Panc1 (cell line): ENCODE results near the gene SH3TC1.

ENCODE experiments used
- CTCF ChIP-seq: fragments of 450-650 bp; IDR thresholded peaks from 2 replicates; pipeline ENCODE4 v1.5.1; 2017; ENCODE audit warnings: mild to moderate bottlenecking
- POLR2AphosphoS5 ChIP-seq: IDR thresholded peaks from 2 replicates; pipeline ENCODE4 v1.6.1; 2012; ENCODE audit warnings: mild to moderate bottlenecking, low read depth, low read length, moderate library complexity
- SIN3A ChIP-seq: IDR thresholded peaks from 2 replicates; pipeline ENCODE4 v1.6.1; 2012; ENCODE audit warnings: low read depth, mild to moderate bottlenecking, low read length, moderate library complexity, borderline replicate concordance; ENCODE audit not compliant: insufficient read depth
- TCF7L2 ChIP-seq: IDR thresholded peaks from 2 replicates; pipeline ENCODE4 v1.6.1; 2011; ENCODE audit warnings: mild to moderate bottlenecking, low read depth, low read length, inconsistent platforms

- TF ChIP-seq SIN3A = no peak
- TF ChIP-seq CTCF = no peak
- no peak for TF ChIP-seq POLR2AphosphoS5
- no peak for TF ChIP-seq TCF7L2
Measured at GRCh38 chr4:8268901-8269534, 69.9 kb downstream of the SH3TC1 start.
